Gastrocnemius medialis (tissue), 4 donors: ENCODE measurements around the gene RGS4. TPM values are rescaled to one million over a fixed set of nuclear protein-coding genes. Genes with fewer than 3 reads are reported as not detected.

Experiments used
- ATAC-seq, 2 donors: fragments of 150-250 bp; one replicate each; pipeline ENCODE4 v1.9.1; 2016
- DNase-seq, 2 donors: peaks; one replicate each; pipeline ENCODE4 v3.0.0-alpha.2; 2019
- H3K27ac ChIP-seq, 4 donors: fragments of 200-600 bp; sonication (generic); 1 replicate in 1 of 4; 2 replicates in 3 of 4; pipeline ENCODE4 v1.5.1; 2016 to 2018; ENCODE audit warnings: mild to moderate bottlenecking in 2 of 4, moderate library complexity in 1 of 4
- H3K27me3 ChIP-seq, 3 donors: fragments of 200-600 bp; sonication (generic) in 2 of 3; 1 replicate in 1 of 3; 2 replicates in 2 of 3; pipeline versions ENCODE4 v1.5.1 to v1.6.0; 2016 to 2019; ENCODE audit warnings: mild to moderate bottlenecking in 1 of 3, moderate library complexity in 1 of 3
- H3K36me3 ChIP-seq, 2 donors: fragments of 200-600 bp; sonication (generic) in 1 of 2; one replicate each; pipeline ENCODE4 v1.5.1; 2017 to 2018
- H3K4me1 ChIP-seq, 2 donors: fragments of 200-600 bp; sonication (generic) in 1 of 2; one replicate each; pipeline ENCODE4 v1.5.1; 2016 to 2017; ENCODE audit warnings: mild to moderate bottlenecking in 2 of 2
- H3K4me3 ChIP-seq, 4 donors: fragments of 200-600 bp; sonication (generic) in 3 of 4; 1 replicate in 1 of 4; 2 replicates in 3 of 4; pipeline ENCODE4 v1.5.1; 2016 to 2019; ENCODE audit warnings: mild to moderate bottlenecking in 2 of 4
- H3K9me3 ChIP-seq, 3 donors: fragments of 200-600 bp; sonication (generic) in 2 of 3; 1 replicate in 1 of 3; 2 replicates in 2 of 3; pipeline ENCODE4 v1.5.1; 2016 to 2019
- CTCF ChIP-seq, 5 experiments: fragments of 450-650 bp in 3 of 5; fragments of 200-600 bp in 2 of 5; sonication (generic) in 2 of 5; IDR thresholded peaks in 4 of 5; conservative IDR thresholded peaks in 1 of 5; 1 replicate in 4 of 5; 2 replicates in 1 of 5; pipeline ENCODE4 v1.5.1; 2016 to 2019; ENCODE audit warnings: antibody characterized with exemption in 5 of 5, mild to moderate bottlenecking in 3 of 5, moderate library complexity in 3 of 5
- POLR2A ChIP-seq, 2 donors: fragments of 450-650 bp; IDR thresholded peaks; one replicate each; pipeline ENCODE4 v1.6.1; 2017; ENCODE audit warnings: antibody characterized with exemption in 2 of 2, mild to moderate bottlenecking in 2 of 2, moderate library complexity in 2 of 2
- in situ Hi-C, 4 donors: fragments of 200-750 bp; cut with MboI; loops; one replicate each; pipeline versions ENCODE4 v1.15.0 to v1.8.0; 2017; ENCODE audit warnings: low sequenced_read_pairs in 4 of 4
- intact Hi-C: fragments of 100-400 bp; cut with DNase I; formaldehyde crosslinking; loops from one replicate; pipeline ENCODE4 v1.15.1; 2023; ENCODE audit warnings: low total_unique reads
- total RNA-seq, 4 donors: library from RNA; depleted of rRNA; stranded (reverse); fragments of >200 nt; gene quantifications; one replicate each; pipeline versions ENCODE4 v1.1.0 to v1.2.3, GENCODE V29; 2016

Gene RGS4
- total RNA-seq, 4 donors from 2014 or later = not detected

GRCh38 chr1:163115887-163116286 is 46.7 kb downstream of the RGS4 start:
- ATAC-seq = no peak
- H3K4me3 ChIP-seq = no peak overlapping the region
- intact Hi-C loops (no loop called here), in situ Hi-C loops (no loop called here)
- no peaks in the 10 kb centered on the region for H3K27me3 ChIP-seq
- H3K36me3 ChIP-seq = no peaks in the 10 kb centered on the region
- no peak for DNase-seq
- TF ChIP-seq POLR2A (IDR thresholded peaks at IDR 0.05) = no peak
- TF ChIP-seq CTCF (IDR thresholded peaks at IDR 0.05 in 4 of 5, conservative IDR thresholded peaks at IDR 0.05 in 1 of 5) = no peak
- no peak overlapping the region for H3K27ac ChIP-seq
- no peaks in the 10 kb centered on the region for H3K9me3 ChIP-seq
- H3K4me1 ChIP-seq = no peaks in the 10 kb centered on the region

- Histone ChIP-seq H3K27ac (no peak overlapping the region), H3K9me3 (no peaks in the 10 kb centered on the region), H3K36me3 (no peaks in the 10 kb centered on the region), H3K4me3 (no peak overlapping the region), H3K27me3 (no peaks in the 10 kb centered on the region), H3K4me1 (no peaks in the 10 kb centered on the region)
- intact Hi-C loops = no loop called here
- no peak for ATAC-seq
- in situ Hi-C loops = no loop called here
- DNase-seq = no peak
- TF ChIP-seq POLR2A (IDR thresholded peaks at IDR 0.05) (no peak), CTCF (IDR thresholded peaks at IDR 0.05 in 4 of 5, conservative IDR thresholded peaks at IDR 0.05 in 1 of 5) (no peak)
These were observed 50.5 kb downstream of the RGS4 start for GRCh38 chr1:163119707-163120106.

GRCh38 chr1:163120372-163120771 is 51.2 kb downstream of the RGS4 start:
- intact Hi-C loops (no loop called here), in situ Hi-C loops (no loop called here)
- ATAC-seq (no peak), DNase-seq (no peak)
- no peak for TF ChIP-seq POLR2A (IDR thresholded peaks at IDR 0.05)
- no peak for TF ChIP-seq CTCF (IDR thresholded peaks at IDR 0.05 in 4 of 5, conservative IDR thresholded peaks at IDR 0.05 in 1 of 5)
- Histone ChIP-seq H3K9me3 (no peaks in the 10 kb centered on the region), H3K4me3 (no peak overlapping the region), H3K27me3 (no peaks in the 10 kb centered on the region), H3K27ac (no peak overlapping the region), H3K36me3 (no peaks in the 10 kb centered on the region), H3K4me1 (no peaks in the 10 kb centered on the region)

GRCh38 chr1:163124812-163125211 is 55.7 kb downstream of the RGS4 start:
- DNase-seq (no peak), ATAC-seq (no peak)
- Histone ChIP-seq H3K27me3 (no peaks in the 10 kb centered on the region), H3K36me3 (no peaks in the 10 kb centered on the region), H3K27ac (no peak overlapping the region), H3K4me3 (no peak overlapping the region), H3K4me1 (no peaks in the 10 kb centered on the region), H3K9me3 (no peaks in the 10 kb centered on the region)
- intact Hi-C loops (no loop called here), in situ Hi-C loops (no loop called here)
- TF ChIP-seq POLR2A (IDR thresholded peaks at IDR 0.05) = no peak
- no peak for TF ChIP-seq CTCF (IDR thresholded peaks at IDR 0.05 in 4 of 5, conservative IDR thresholded peaks at IDR 0.05 in 1 of 5)

Other genes with a start within 250 kb of the RGS4 start
- not detected for gene CCDC190, start 208.2 kb upstream of the RGS4 start, total RNA-seq
- gene RGS5, start 133.6 kb downstream of the RGS4 start, total RNA-seq = 100 to 1,000 TPM in 3 of 4 donors, 10 to 100 TPM in 1; 71.2 to 195 (median 158) TPM